Hepatocyte (in vitro differentiated cells): Measurements from ENCODE around the gene YBEY. TPM values are rescaled to one million over a fixed set of nuclear protein-coding genes. Genes with fewer than 3 reads are reported as not detected.

Experiments used
- DNase-seq: peaks from one replicate; pipeline ENCODE4 v3.0.0-alpha.2; 2016; ENCODE audit warnings: low spot score
- H2AFZ ChIP-seq: fragments of 200-600 bp; sonication (generic); 2 replicates; pipeline ENCODE4 v1.6.0; 2016; ENCODE audit warnings: antibody characterized with exemption, mild to moderate bottlenecking
- H3K27ac ChIP-seq: fragments of 200-600 bp; sonication (generic); 2 replicates; pipeline ENCODE4 v1.5.1; 2016; ENCODE audit warnings: mild to moderate bottlenecking
- H3K27me3 ChIP-seq: fragments of 200-600 bp; sonication (generic); 2 replicates; pipeline ENCODE4 v1.6.1; 2016
- H3K36me3 ChIP-seq: fragments of 200-600 bp; sonication (generic); replicated peaks from 2 replicates; pipeline ENCODE4 v1.5.1; 2016; ENCODE audit warnings: low read depth; ENCODE audit not compliant: insufficient read depth
- H3K4me1 ChIP-seq: fragments of 200-600 bp; sonication (generic); 2 replicates; pipeline ENCODE4 v1.5.1; 2016; ENCODE audit warnings: mild to moderate bottlenecking, moderate library complexity; ENCODE audit not compliant: insufficient read depth
- H3K4me2 ChIP-seq: fragments of 200-600 bp; sonication (generic); 2 replicates; pipeline ENCODE4 v1.6.0; 2016
- H3K4me3 ChIP-seq: fragments of 200-600 bp; sonication (generic); 2 replicates; pipeline ENCODE4 v1.5.1; 2016; ENCODE audit warnings: mild to moderate bottlenecking
- H3K79me2 ChIP-seq: fragments of 200-600 bp; sonication (generic); 2 replicates; pipeline ENCODE4 v1.6.0; 2017; ENCODE audit warnings: mild to moderate bottlenecking
- H3K9me2 ChIP-seq: fragments of 200-600 bp; sonication (generic); replicated peaks from 2 replicates; pipeline ENCODE4 v1.6.0; 2017; ENCODE audit warnings: mild to moderate bottlenecking; ENCODE audit not compliant: insufficient read depth
- H3K9me3 ChIP-seq: fragments of 200-600 bp; sonication (generic); 2 replicates; pipeline ENCODE4 v1.5.1; 2016; ENCODE audit warnings: low read depth, mild to moderate bottlenecking
- H4K20me1 ChIP-seq: fragments of 200-600 bp; sonication (generic); 2 replicates; pipeline ENCODE4 v1.6.0; 2016; ENCODE audit warnings: mild to moderate bottlenecking; ENCODE audit not compliant: insufficient read depth, poor library complexity, severe bottlenecking
- EZH2 ChIP-seq: fragments of 200-600 bp; sonication (generic); IDR thresholded peaks from 2 replicates; pipeline ENCODE4 v1.6.1; 2016; ENCODE audit warnings: antibody characterized with exemption, mild to moderate bottlenecking, borderline replicate concordance
- EZH2phosphoT487 ChIP-seq: fragments of 200-600 bp; sonication (generic); IDR thresholded peaks from one replicate; pipeline ENCODE4 v1.6.1; 2018; ENCODE audit warnings: antibody characterized with exemption, mild to moderate bottlenecking, low read depth, moderate library complexity; ENCODE audit not compliant: unreplicated experiment, severe bottlenecking
- WGBS: methylation state at CpG from one replicate; pipeline ENCODE4 v1.1.6; 2016; ENCODE audit warnings: low lambda C conversion rate; ENCODE audit errors: missing lambda C conversion rate; 5-methylcytosine and 5-hydroxymethylcytosine counted together
- polyA plus RNA-seq: library from polyadenylated mRNA; unstranded; fragments of >200 nt; fragmentation: Nextera tagmentation; extraction: Ambion mirVana; gene quantifications from 2 replicates; pipeline ENCODE4 v1.2.1, GENCODE V29; 2016
- total RNA-seq: library from RNA; depleted of rRNA; stranded (reverse); fragments of >200 nt; gene quantifications from 2 replicates; pipeline ENCODE4 v1.2.3, GENCODE V29; 2014
- TF ChIP-seq, protein P1 (sequence below): fragments of 200-600 bp; sonication (generic); IDR thresholded peaks from 2 replicates; pipeline ENCODE4 v1.5.1; 2016; ENCODE audit warnings: antibody characterized with exemption, mild to moderate bottlenecking; ENCODE audit not compliant: poor library complexity

Gene YBEY
- total and polyA plus RNA-seq, 2 experiments from 2014 or later = 13.9 to 25.4 TPM

DNA sequence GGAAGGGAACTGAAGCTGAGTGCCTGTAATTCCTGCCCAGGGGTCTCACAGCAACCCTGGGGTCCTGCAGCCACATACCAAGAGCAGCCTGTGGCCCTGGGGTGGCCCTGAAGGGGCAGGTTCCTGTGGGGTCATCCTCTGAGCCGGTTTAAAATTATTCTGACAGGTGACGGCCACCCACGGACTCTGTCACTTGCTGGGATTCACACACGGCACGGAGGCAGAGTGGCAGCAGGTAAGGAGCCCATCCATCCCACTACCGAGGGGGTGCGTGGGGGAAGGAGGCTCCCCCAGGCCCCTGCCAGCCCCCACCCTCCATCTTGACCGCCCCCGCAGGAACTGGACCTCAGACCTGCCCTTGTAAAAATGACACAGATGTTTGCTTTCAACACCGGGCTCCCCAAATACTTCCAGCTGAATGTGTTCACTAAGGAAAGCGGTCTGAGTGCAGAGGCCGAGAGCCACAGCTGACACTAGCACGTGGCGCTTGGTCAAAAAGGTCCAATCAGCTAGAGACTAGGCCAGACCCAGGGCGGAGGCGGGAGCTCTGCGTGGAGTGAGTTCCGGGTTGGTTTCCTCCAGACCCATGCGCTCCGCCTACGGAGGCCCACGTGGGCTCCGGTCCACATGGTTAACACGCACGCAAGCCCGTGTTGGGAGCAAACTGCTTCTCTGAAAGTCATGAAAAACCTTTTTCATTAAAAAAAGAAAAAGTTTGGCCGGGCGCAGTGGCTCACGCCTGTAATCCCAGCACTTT, 10.0 kb downstream of the YBEY start:
- Histone ChIP-seq H3K36me3 (no peaks in the 10 kb centered on the region), H4K20me1 (no peaks in the 10 kb centered on the region), H3K4me2 (no peak overlapping the region), H3K9me2 (no peaks in the 10 kb centered on the region), H3K9me3 (no peaks in the 10 kb centered on the region), H3K4me3 (no peak overlapping the region), H2AFZ (no peak overlapping the region), H3K27me3 (no peaks in the 10 kb centered on the region), H3K4me1 (peaks cover 6% of the 10 kb centered on the region), H3K27ac (no peak overlapping the region), H3K79me2 (no peaks in the 10 kb centered on the region)
- WGBS = 66% methylated on average over 26 of the region's 29 CpGs
- peak; percentile 38 for DNase-seq
- TF ChIP-seq EZH2 = no peak
- no peak for TF ChIP-seq EZH2phosphoT487

DNA sequence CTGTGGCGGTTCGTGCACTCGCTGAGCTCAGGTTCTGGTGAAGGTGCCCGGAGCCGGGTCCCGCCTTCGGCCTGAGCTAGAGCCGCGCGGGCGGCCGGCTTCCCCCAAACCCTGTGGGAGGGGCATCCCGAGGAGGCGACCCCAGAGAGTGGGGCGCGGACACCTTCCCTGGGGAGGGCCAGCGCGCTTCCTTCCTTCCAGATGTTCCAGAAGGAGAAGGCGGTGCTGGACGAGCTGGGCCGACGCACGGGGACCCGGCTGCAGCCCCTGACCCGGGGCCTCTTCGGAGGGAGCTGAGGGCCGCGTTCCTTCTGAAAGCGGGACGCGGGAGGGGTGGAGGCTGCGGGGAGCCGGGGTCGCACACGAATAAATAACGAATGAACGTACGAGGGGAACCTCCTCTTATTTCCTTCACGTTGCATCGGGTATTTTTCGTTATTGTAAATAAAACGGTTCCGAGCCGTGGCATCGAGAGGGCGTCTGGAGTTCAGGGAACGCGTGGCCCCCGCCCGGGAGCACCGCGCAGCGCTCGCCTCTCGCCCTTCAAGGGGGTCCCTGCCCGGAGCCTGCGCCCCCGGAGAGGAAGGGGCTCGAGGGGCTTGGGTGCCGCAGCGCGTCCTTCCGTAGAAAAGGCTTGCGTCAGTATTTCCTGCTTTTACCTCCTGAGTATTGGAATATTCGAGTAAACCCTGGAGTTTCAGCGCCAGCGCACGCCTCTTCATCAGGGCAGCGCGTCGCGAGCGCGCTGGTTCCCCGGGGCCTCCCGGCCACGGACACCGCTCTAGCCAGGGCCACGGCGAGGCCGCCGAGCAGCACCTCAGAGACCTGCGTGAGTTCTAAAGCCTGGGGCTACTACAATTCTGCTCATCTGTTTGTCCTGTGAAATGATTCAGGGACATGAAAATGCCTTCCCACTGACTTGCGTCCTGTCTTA, 11.5 kb downstream of the YBEY start:
- Histone ChIP-seq H3K27me3 (no peaks in the 10 kb centered on the region), H3K9me3 (no peaks in the 10 kb centered on the region), H3K36me3 (no peaks in the 10 kb centered on the region), H3K4me1 (peaks cover 6% of the 10 kb centered on the region), H2AFZ (peak overlapping the region; percentile 49), H3K27ac (no peak overlapping the region), H3K9me2 (no peaks in the 10 kb centered on the region), H3K4me2 (peak overlapping the region; percentile 89), H3K4me3 (no peak overlapping the region), H4K20me1 (no peaks in the 10 kb centered on the region), H3K79me2 (no peaks in the 10 kb centered on the region)
- TF ChIP-seq EZH2 = no peak
- no peak for TF ChIP-seq EZH2phosphoT487
- TF ChIP-seq, protein P1, sequence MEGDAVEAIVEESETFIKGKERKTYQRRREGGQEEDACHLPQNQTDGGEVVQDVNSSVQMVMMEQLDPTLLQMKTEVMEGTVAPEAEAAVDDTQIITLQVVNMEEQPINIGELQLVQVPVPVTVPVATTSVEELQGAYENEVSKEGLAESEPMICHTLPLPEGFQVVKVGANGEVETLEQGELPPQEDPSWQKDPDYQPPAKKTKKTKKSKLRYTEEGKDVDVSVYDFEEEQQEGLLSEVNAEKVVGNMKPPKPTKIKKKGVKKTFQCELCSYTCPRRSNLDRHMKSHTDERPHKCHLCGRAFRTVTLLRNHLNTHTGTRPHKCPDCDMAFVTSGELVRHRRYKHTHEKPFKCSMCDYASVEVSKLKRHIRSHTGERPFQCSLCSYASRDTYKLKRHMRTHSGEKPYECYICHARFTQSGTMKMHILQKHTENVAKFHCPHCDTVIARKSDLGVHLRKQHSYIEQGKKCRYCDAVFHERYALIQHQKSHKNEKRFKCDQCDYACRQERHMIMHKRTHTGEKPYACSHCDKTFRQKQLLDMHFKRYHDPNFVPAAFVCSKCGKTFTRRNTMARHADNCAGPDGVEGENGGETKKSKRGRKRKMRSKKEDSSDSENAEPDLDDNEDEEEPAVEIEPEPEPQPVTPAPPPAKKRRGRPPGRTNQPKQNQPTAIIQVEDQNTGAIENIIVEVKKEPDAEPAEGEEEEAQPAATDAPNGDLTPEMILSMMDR = no peak
- WGBS = 29% methylated on average over 84 of the region's 84 CpGs
- no peak for DNase-seq

DNA sequence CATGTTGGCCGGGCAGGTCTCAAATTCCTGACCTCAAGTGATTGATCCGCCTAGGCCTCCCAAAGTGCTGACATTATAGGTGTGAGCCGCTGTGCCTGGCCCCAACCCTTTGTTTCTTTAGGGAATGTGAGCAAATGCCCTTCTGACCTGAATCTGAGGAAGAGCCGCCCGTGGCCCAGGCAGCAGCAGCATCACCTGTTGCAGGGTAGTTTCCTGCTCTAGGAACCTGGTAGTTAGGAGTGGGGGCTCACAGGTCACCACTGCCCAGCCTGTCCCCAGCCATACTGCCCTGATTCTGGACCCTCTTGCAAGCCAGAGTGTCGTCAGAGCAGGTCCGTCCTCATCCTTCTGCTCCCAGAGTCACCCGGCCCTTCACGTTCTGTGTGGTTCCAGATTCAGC, 13.0 kb downstream of the YBEY start:
- Histone ChIP-seq H3K9me3 (no peaks in the 10 kb centered on the region), H3K27me3 (no peaks in the 10 kb centered on the region), H2AFZ (no peak overlapping the region)

More for the DNA sequence above, 13.0 kb downstream of the YBEY start:
- no peaks in the 10 kb centered on the region for H3K9me2 ChIP-seq
- DNase-seq = no peak
- no peaks in the 10 kb centered on the region for H3K36me3 ChIP-seq
- H3K4me3 ChIP-seq = no peak overlapping the region
- H3K79me2 ChIP-seq = no peaks in the 10 kb centered on the region
- no peak overlapping the region for H3K4me2 ChIP-seq
- 84% methylated on average over 9 of the region's 9 CpGs for WGBS
- no peak overlapping the region for H3K27ac ChIP-seq
- H3K4me1 ChIP-seq = peaks cover 6% of the 10 kb centered on the region
- H4K20me1 ChIP-seq = no peaks in the 10 kb centered on the region
- TF ChIP-seq, protein P1 = no peak
- TF ChIP-seq EZH2 = no peak
- TF ChIP-seq EZH2phosphoT487 = no peak
